ENCODE data around the gene CCPG1.
"Not testable (repeated sequence)": the region's sequence is repeated elsewhere in the genome, so short reads cannot be mapped to it uniquely, and the experiment has no call there.

GRCh38 chr15:55443141-55443540, 35.0 kb upstream of the CCPG1 start:
- not testable (repeated sequence) for TF ChIP-seq EZH2phosphoT487 (IDR thresholded peaks at IDR 0.05; ENCODE audit: borderline replicate concordance, low read depth); CTCF (IDR thresholded peaks at IDR 0.05)
